Tibial artery (tissue), 4 donors: Measurements from ENCODE around the gene ZFHX2.

ENCODE experiments used
- DNase-seq, 2 donors: peaks; one replicate each; pipeline ENCODE4 v3.0.0-alpha.2; 2019
- H3K27ac ChIP-seq, 2 donors: fragments of 200-600 bp; sonication (generic) in 1 of 2; 1 replicate in 1 of 2; 2 replicates in 1 of 2; pipeline ENCODE4 v1.5.1; 2018 to 2019; ENCODE audit warnings: mild to moderate bottlenecking in 1 of 2
- H3K27me3 ChIP-seq, 2 donors: fragments of 200-600 bp; sonication (generic) in 1 of 2; one replicate each; pipeline versions ENCODE4 v1.5.1 to v1.6.0; 2016 to 2019
- H3K36me3 ChIP-seq, 3 donors: fragments of 200-600 bp; sonication (generic) in 2 of 3; one replicate each; pipeline ENCODE4 v1.5.1; 2016 to 2019; ENCODE audit warnings: mild to moderate bottlenecking in 2 of 3
- H3K4me1 ChIP-seq, 4 donors: fragments of 200-600 bp; sonication (generic) in 2 of 4; 1 replicate in 3 of 4; 2 replicates in 1 of 4; pipeline ENCODE4 v1.5.1; 2016 to 2019
- H3K4me3 ChIP-seq, 2 donors: fragments of 200-600 bp; sonication (generic) in 1 of 2; 1 replicate in 1 of 2; 2 replicates in 1 of 2; pipeline ENCODE4 v1.5.1; 2018 to 2019; ENCODE audit warnings: mild to moderate bottlenecking in 2 of 2
- H3K9me3 ChIP-seq, 3 donors: fragments of 200-600 bp; sonication (generic) in 1 of 3; one replicate each; pipeline ENCODE4 v1.5.1; 2016 to 2019
- intact Hi-C: fragments of 100-400 bp; cut with DNase I; formaldehyde crosslinking; loops from one replicate; pipeline ENCODE4 v1.15.0; 2023; ENCODE audit warnings: low total_unique reads
- TF ChIP-seq, protein P1 (sequence below), 2 experiments: fragments of 200-600 bp in 1 of 2; fragments of 450-650 bp in 1 of 2; IDR thresholded peaks; one replicate each; pipeline ENCODE4 v1.5.1; 2017 to 2019; ENCODE audit warnings: antibody characterized with exemption in 2 of 2, mild to moderate bottlenecking in 1 of 2, moderate library complexity in 1 of 2

Gene ZFHX2

DNA sequence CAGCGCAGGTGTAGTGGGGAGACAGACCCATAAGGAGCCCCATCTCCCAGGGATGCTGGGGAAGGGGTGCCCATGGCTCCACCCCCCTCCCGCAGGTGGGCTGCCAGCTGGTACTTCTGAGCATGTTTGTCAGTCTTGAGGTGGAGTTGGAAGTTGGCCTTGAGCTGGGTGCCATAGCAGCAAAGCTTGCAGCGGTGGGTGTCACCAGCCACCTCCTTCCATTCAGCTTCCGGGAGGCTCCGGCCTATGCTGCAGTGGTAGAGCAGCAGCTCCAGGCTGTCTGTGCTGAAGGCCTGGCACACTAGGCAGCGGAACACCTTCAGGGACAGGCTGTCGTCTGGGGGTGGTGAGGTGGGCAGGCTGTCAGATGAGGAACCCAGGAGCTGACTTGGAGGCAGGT lies 18.9 kb downstream of the ZFHX2 start:
- H3K4me3 ChIP-seq: no peak overlapping the region
- no peaks in the 10 kb centered on the region for H3K27me3 ChIP-seq
- H3K27ac ChIP-seq: no peak overlapping the region
- no peaks in the 10 kb centered on the region for H3K9me3 ChIP-seq
- TF ChIP-seq, protein P1, sequence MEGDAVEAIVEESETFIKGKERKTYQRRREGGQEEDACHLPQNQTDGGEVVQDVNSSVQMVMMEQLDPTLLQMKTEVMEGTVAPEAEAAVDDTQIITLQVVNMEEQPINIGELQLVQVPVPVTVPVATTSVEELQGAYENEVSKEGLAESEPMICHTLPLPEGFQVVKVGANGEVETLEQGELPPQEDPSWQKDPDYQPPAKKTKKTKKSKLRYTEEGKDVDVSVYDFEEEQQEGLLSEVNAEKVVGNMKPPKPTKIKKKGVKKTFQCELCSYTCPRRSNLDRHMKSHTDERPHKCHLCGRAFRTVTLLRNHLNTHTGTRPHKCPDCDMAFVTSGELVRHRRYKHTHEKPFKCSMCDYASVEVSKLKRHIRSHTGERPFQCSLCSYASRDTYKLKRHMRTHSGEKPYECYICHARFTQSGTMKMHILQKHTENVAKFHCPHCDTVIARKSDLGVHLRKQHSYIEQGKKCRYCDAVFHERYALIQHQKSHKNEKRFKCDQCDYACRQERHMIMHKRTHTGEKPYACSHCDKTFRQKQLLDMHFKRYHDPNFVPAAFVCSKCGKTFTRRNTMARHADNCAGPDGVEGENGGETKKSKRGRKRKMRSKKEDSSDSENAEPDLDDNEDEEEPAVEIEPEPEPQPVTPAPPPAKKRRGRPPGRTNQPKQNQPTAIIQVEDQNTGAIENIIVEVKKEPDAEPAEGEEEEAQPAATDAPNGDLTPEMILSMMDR (IDR thresholded peaks at IDR 0.05): no peak
- DNase-seq: no peak
- intact Hi-C loops: no loop called here
- no peaks in the 10 kb centered on the region for H3K4me1 ChIP-seq
- peaks cover 0 to 8% (median 0%) of the 10 kb centered on the region in 3 donors for H3K36me3 ChIP-seq

GRCh38 chr14:23531391-23531790 lies 20.2 kb downstream of the ZFHX2 start:
- Histone ChIP-seq H3K27ac (no peak overlapping the region), H3K4me1 (no peaks in the 10 kb centered on the region), H3K36me3 (peaks cover 0 to 14% (median 0%) of the 10 kb centered on the region in 3 donors), H3K27me3 (no peaks in the 10 kb centered on the region), H3K9me3 (no peaks in the 10 kb centered on the region), H3K4me3 (no peak overlapping the region)
- TF ChIP-seq, protein P1 (IDR thresholded peaks at IDR 0.05): no peak
- intact Hi-C loops: no loop called here
- DNase-seq: no peak

DNA sequence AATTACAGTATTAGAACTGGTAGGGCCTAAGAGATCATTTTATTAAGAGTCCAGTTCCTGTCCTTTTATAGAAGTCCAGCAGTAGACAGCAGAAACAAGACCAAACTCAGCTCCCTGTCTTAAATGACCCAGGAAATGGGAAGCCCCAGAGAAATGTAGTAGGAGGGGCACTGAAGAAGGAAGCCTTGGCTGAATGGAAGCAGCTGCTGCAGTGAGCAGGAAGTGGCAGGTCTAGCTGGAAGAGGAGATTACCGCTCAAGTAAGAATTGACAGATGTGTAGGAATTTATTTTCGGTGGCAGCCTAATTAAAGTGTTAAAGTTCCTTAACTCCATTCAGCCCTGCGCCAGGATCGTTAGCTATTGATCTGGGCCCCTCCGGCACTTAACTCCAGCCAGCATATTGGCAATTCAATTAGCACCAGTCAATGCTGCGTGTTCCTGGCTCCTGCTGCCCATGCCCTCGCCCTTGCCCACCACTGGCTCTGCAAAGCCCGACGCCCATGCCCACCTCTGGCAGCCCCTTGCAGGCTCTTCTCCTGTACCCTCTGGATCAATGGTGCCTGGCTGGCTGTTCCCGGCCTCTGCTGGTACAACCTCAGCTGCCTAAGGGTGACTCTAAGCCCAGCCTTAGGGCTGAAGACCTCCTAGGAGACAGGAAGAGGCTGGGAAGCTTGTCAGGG lies 21.1 kb downstream of the ZFHX2 start:
- intact Hi-C loops: no loop called here
- Histone ChIP-seq H3K4me3 (no peak overlapping the region), H3K27me3 (no peaks in the 10 kb centered on the region), H3K36me3 (peaks cover 0 to 22% (median 0%) of the 10 kb centered on the region in 3 donors), H3K4me1 (no peaks in the 10 kb centered on the region), H3K9me3 (no peaks in the 10 kb centered on the region), H3K27ac (no peak overlapping the region)
- TF ChIP-seq, protein P1 (IDR thresholded peaks at IDR 0.05): no peak
- DNase-seq: no peak

- TF ChIP-seq, protein P1 (IDR thresholded peaks at IDR 0.05): no peak
- Histone ChIP-seq H3K27me3 (no peaks in the 10 kb centered on the region), H3K4me1 (no peaks in the 10 kb centered on the region), H3K4me3 (no peak overlapping the region), H3K36me3 (peaks cover 0 to 20% (median 0%) of the 10 kb centered on the region in 3 donors), H3K9me3 (no peaks in the 10 kb centered on the region), H3K27ac (no peak overlapping the region)
- no peak for DNase-seq
- intact Hi-C loops: no loop called here
Measured at GRCh38 chr14:23529016-23529415, 22.5 kb downstream of the ZFHX2 start.

GRCh38 chr14:23528555-23528954 lies 23.0 kb downstream of the ZFHX2 start:
- Histone ChIP-seq H3K9me3 (no peaks in the 10 kb centered on the region), H3K36me3 (peaks cover 0 to 20% (median 0%) of the 10 kb centered on the region in 3 donors), H3K27me3 (no peaks in the 10 kb centered on the region), H3K27ac (no peak overlapping the region), H3K4me1 (no peaks in the 10 kb centered on the region), H3K4me3 (no peak overlapping the region)
- intact Hi-C loops: no loop called here
- TF ChIP-seq, protein P1 (IDR thresholded peaks at IDR 0.05): no peak
- DNase-seq: no peak
